ENCODE results near the gene HEATR5B.

DNA sequence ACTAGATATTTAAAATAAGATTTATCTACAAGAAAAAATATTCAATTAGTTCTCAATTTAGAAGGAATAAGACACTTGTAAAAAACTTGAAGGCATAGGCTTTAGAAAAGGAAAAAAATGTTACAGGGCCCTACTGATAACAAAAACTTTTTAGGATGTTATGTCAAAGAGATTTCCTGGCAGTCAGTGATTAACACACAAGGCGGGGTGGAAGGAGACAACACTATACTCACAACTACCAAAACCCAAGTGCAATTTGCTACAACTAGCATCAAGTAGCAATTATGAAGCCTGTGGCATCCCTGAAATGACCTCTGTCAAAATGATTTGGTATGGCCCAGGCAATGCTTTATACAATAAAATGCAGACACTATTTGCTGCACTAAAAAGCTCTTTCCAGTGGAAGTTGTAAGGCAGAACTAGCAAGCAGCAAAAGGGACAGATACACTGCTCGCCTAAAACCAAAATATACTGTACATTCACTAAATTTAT, 133.1 kb downstream of the HEATR5B start:
- TF ChIP-seq, protein P1, sequence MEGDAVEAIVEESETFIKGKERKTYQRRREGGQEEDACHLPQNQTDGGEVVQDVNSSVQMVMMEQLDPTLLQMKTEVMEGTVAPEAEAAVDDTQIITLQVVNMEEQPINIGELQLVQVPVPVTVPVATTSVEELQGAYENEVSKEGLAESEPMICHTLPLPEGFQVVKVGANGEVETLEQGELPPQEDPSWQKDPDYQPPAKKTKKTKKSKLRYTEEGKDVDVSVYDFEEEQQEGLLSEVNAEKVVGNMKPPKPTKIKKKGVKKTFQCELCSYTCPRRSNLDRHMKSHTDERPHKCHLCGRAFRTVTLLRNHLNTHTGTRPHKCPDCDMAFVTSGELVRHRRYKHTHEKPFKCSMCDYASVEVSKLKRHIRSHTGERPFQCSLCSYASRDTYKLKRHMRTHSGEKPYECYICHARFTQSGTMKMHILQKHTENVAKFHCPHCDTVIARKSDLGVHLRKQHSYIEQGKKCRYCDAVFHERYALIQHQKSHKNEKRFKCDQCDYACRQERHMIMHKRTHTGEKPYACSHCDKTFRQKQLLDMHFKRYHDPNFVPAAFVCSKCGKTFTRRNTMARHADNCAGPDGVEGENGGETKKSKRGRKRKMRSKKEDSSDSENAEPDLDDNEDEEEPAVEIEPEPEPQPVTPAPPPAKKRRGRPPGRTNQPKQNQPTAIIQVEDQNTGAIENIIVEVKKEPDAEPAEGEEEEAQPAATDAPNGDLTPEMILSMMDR (IDR thresholded peaks at IDR 0.05): no peak
- no peak for TF ChIP-seq EZH2 (IDR thresholded peaks at IDR 0.05; ENCODE audit: borderline replicate concordance, insufficient read depth, low read depth, low read length, poor library complexity, severe bottlenecking)
